NT2/D1 (cell line): ENCODE results near the gene S1PR1.
A peak's percentile ranks its signal among the peaks of the same experiment; 100 is the strongest.
"Not testable (repeated sequence)": the region's sequence is repeated elsewhere in the genome, so short reads cannot be mapped to it uniquely, and the experiment has no call there.

ENCODE experiments used
- DNase-seq: peaks from one replicate; pipeline ENCODE4 v3.0.0-alpha.2; 2011; ENCODE audit warnings: low read depth, low spot score
- H3K27me3 ChIP-seq: 2 replicates; pipeline ENCODE4 v1.6.0; 2011; ENCODE audit warnings: mild to moderate bottlenecking; ENCODE audit not compliant: insufficient read length, insufficient read depth
- H3K36me3 ChIP-seq: 2 replicates; pipeline ENCODE4 v1.6.1; 2011; ENCODE audit warnings: mild to moderate bottlenecking, low read length, mixed read lengths; ENCODE audit not compliant: insufficient read depth, insufficient read length
- H3K4me1 ChIP-seq: 2 replicates; pipeline ENCODE4 v1.5.1; 2011; ENCODE audit not compliant: insufficient read depth, insufficient read length
- H3K4me3 ChIP-seq: 2 replicates; pipeline ENCODE4 v1.5.1; 2011; ENCODE audit warnings: low read depth; ENCODE audit not compliant: insufficient read length
- H3K9ac ChIP-seq: 2 replicates; pipeline ENCODE4 v1.6.0; 2011; ENCODE audit warnings: low read depth; ENCODE audit not compliant: insufficient read length
- H3K9me3 ChIP-seq: 2 replicates; pipeline ENCODE4 v1.5.1; 2011; ENCODE audit warnings: mild to moderate bottlenecking, low read length; ENCODE audit not compliant: insufficient read depth
- SUZ12 ChIP-seq: IDR thresholded peaks from 2 replicates; pipeline ENCODE4 v1.6.1; 2011; ENCODE audit not compliant: insufficient read length, insufficient read depth; ENCODE audit errors: extremely low read depth
- YY1 ChIP-seq: IDR thresholded peaks from 2 replicates; pipeline ENCODE4 v1.6.1; 2011; ENCODE audit not compliant: insufficient read length, insufficient read depth
- ZNF274 ChIP-seq: IDR thresholded peaks from 2 replicates; pipeline ENCODE4 v1.6.1; 2011; ENCODE audit warnings: mild to moderate bottlenecking, low read depth, low read length

Gene S1PR1

DNA sequence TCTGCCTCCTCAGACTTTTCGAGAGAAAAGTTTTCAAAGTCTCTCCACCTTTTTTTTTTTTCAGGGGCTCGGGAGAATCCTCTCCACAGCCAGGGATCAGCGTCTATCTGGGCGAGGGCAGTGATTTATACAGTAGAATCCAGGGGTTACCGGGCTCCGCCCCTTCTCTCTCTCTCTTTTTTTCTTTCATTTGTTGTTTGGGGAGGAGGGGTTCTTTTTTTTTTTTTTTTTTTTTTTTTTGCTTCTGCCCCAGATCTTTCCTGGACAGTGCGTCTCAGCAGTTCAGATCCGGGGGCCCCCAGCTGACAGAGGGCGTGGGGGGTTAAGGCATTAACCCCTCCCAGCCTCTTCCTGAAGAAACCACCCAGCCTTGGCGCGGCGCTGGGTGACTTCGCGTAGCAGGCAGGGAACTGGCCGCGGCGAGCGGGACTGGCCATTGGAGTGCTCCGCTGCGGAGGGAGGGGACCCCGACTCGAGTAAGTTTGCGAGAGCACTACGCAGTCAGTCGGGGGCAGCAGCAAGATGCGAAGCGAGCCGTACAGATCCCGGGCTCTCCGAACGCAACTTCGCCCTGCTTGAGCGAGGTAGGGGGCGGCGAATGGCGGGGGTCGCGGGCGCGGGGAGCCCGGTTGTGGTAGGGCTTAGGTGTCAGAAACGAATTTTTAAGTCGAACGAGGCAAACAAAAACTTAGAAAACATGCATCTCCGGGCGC is at the start of gene S1PR1:
S1PR1 (plus strand) TSS at position 504 of the 713 bp plus-strand sequence. CDS start 1,966 bp downstream, outside the sequence.
- Histone ChIP-seq H3K4me3 (peak within 1 kb of the TSS; percentile 48), H3K9me3 (no peaks in the 10 kb centered on the region), H3K9ac (peak within 1 kb of the TSS; percentile 81), H3K36me3 (peaks cover 22% of the 10 kb centered on the region), H3K27me3 (peaks cover 28% of the 10 kb centered on the region), H3K4me1 (no peaks in the 10 kb centered on the region)
- DNase-seq: no peak
- TF ChIP-seq YY1 (no peak), ZNF274 (no peak), SUZ12 (no peak)

DNA sequence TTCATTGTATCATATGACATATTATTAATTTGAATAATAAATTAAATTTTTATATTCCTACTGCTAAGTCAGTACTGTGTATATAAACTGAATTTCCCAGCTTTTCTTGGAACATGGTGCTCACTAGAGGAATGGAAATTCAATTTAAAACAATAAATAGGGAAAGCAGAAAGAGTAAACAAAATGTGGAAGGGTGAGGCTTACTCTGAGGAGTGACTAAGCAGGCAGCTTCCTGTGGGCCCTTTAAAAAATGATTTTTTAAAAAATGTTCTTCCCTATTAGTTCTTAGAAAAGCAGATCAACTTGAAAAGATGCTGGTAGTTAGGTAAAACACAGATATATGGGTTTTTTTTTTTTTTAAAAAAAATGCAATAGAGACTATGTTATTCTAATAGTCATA is 49.5 kb upstream of the S1PR1 start:
- H3K27me3 ChIP-seq: no peaks in the 10 kb centered on the region
- no peak overlapping the region for H3K4me3 ChIP-seq
- H3K36me3 ChIP-seq: no peaks in the 10 kb centered on the region
- TF ChIP-seq SUZ12 (no peak), YY1 (no peak), ZNF274 (no peak)
- H3K4me1 ChIP-seq: no peaks in the 10 kb centered on the region
- H3K9me3 ChIP-seq: no peaks in the 10 kb centered on the region
- DNase-seq: no peak
- no peak overlapping the region for H3K9ac ChIP-seq

DNA sequence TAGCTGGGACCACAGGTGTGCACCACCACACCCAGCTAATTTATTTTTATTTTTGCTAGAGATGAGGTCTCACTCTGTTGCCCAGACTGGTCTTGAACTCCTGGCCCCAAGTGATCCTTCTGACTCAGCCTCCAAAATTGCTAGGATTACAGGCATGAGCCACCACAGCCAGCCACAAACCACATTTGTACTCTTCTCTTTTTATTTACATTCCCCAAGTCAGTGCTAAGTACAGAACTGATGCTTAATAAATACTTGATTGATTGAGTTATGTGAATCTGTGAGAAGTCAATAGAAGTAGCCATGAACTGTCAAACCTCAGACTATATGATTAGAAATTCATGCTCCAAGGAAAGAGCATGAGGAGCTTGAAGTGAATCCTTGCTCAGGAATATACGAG is 48.5 kb upstream of the S1PR1 start:
- Histone ChIP-seq H3K27me3 (no peaks in the 10 kb centered on the region), H3K9me3 (no peaks in the 10 kb centered on the region), H3K4me3 (no peak overlapping the region), H3K9ac (no peak overlapping the region), H3K36me3 (no peaks in the 10 kb centered on the region), H3K4me1 (no peaks in the 10 kb centered on the region)
- DNase-seq: no peak
- TF ChIP-seq YY1 (no peak), ZNF274 (no peak), SUZ12 (no peak)

DNA sequence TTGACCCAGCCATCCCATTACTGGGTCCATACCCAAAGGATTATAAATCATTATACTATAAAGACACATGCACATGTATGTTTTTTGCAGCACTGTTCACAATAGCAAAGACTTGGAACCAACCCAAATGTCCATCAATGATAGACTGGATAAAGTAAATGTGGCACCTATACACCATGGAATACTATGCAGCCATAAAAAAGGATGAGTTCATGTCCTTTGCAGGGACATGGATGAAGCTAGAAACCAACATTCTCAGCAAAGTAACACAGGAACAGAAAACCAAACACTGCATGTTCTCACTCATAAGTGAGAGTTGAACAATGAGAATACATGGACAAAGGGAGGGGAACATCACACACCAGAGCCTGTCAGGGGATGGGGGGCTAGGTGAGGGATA is 47.9 kb upstream of the S1PR1 start:
- not testable (repeated sequence) for DNase-seq, H3K27me3 ChIP-seq, H3K36me3 ChIP-seq, H3K4me3 ChIP-seq, H3K9ac ChIP-seq, H3K9me3 ChIP-seq, H3K4me1 ChIP-seq

DNA sequence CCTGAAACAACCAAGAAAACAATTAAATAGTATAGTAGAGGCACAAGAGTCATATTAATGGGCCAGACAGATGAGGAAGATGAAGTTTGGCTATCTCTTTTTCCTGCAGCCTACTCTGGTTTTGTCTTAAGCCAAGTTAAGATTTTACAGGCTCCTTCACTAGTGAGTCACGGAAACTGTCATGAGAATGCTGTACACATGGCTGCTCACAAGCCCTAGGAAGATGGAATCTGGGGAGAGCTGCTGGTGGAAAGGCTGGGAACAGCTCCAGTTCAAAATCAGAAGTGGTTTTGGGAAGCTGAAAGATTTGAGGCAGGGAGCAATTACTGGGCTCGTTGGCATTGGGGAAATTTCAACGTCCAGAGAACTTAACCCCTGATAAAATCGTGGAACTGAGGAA is 46.4 kb upstream of the S1PR1 start:
- no peaks in the 10 kb centered on the region for H3K4me1 ChIP-seq
- TF ChIP-seq ZNF274 (no peak), SUZ12 (no peak), YY1 (no peak)
- no peak overlapping the region for H3K4me3 ChIP-seq
- no peaks in the 10 kb centered on the region for H3K36me3 ChIP-seq
- H3K27me3 ChIP-seq: no peaks in the 10 kb centered on the region
- H3K9ac ChIP-seq: no peak overlapping the region
- no peaks in the 10 kb centered on the region for H3K9me3 ChIP-seq
- DNase-seq: no peak

DNA sequence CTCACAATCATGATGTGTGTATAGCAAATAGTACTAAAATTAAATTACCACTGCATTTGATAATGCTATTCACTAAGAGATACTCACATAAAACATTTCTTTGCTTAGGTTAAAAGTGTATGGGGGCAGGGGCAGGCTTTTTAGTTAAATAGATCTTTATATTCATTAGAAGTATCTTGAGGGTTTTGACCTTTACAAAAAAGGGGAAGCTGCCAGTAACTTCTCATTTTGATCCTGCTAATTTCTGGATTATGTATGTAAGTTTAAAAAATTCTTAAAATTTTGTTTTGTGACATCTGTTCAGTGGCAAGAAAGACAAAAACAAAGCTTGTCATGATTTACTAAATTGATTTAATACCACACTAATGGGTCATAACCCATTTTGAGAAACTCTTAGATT is 45.8 kb upstream of the S1PR1 start:
- H3K9ac ChIP-seq: no peak overlapping the region
- H3K4me1 ChIP-seq: no peaks in the 10 kb centered on the region
- no peaks in the 10 kb centered on the region for H3K27me3 ChIP-seq
- no peak overlapping the region for H3K4me3 ChIP-seq
- no peaks in the 10 kb centered on the region for H3K9me3 ChIP-seq
- H3K36me3 ChIP-seq: no peaks in the 10 kb centered on the region
- DNase-seq: no peak
- TF ChIP-seq SUZ12: no peak
- TF ChIP-seq YY1: no peak

DNA sequence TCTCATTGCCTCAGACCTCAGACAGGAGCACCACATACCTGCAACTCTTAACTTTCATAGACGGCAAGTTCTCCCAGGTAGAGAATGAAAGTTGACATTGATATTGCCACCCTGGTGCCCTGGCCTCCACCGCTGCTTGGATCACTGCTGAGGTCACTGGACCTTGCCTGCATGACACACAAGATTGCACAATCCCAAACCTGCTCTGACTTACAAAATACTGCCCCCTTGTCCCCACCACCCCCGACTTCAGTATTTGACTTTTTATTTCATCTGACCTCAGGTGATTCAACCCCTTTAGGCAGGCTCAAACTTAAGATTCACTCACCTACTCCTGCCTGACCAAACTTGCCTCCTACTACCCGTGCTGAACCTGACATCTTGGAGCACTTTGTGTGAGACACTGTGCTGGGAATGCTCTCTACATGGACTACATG is 43.1 kb upstream of the S1PR1 start:
- H3K9me3 ChIP-seq: no peaks in the 10 kb centered on the region
- H3K27me3 ChIP-seq: no peaks in the 10 kb centered on the region
- no peaks in the 10 kb centered on the region for H3K4me1 ChIP-seq
- H3K36me3 ChIP-seq: no peaks in the 10 kb centered on the region
- H3K9ac ChIP-seq: no peak overlapping the region
- DNase-seq: no peak
- TF ChIP-seq SUZ12 (no peak), YY1 (no peak)
- no peak overlapping the region for H3K4me3 ChIP-seq

DNA sequence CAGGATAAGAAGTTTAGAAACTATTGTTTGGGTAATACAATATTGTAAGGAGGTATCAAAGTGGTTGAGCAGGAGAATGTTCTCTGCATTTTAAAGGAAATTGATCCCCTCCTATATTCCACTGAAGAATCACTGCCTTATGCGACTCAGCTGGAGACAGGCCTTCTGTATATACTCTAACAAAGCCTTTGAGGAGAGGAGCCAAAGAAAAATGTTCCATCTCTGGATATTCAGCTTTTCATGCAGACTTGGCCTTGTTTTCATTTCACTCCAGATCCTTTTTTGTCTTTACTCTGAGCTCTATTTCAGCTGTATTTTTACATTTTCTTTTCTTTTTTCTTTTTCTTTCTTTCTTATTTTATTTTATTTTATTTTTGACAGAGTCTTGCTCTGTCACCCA is 42.1 kb upstream of the S1PR1 start:
- H3K4me1 ChIP-seq: no peaks in the 10 kb centered on the region
- TF ChIP-seq YY1: no peak
- H3K4me3 ChIP-seq: no peak overlapping the region
- no peaks in the 10 kb centered on the region for H3K9me3 ChIP-seq
- DNase-seq: no peak
- no peaks in the 10 kb centered on the region for H3K36me3 ChIP-seq
- H3K9ac ChIP-seq: no peak overlapping the region
- no peaks in the 10 kb centered on the region for H3K27me3 ChIP-seq
